DOHH2 (cell line): ENCODE data around the gene GPBAR1.

ENCODE experiments used
- EZH2phosphoT487 ChIP-seq: fragments of 200-600 bp; sonication (generic); IDR thresholded peaks from 2 replicates; pipeline ENCODE4 v1.6.1; 2017; ENCODE audit warnings: borderline replicate concordance, mild to moderate bottlenecking, antibody characterized with exemption, low read length, moderate library complexity, mixed read lengths
- TF ChIP-seq, protein P1 (sequence below): fragments of 200-600 bp; sonication (generic); IDR thresholded peaks from one replicate; pipeline ENCODE4 v1.5.1; 2014; ENCODE audit warnings: antibody characterized with exemption, mild to moderate bottlenecking, low read depth, low read length; ENCODE audit not compliant: poor library complexity, severe bottlenecking

DNA sequence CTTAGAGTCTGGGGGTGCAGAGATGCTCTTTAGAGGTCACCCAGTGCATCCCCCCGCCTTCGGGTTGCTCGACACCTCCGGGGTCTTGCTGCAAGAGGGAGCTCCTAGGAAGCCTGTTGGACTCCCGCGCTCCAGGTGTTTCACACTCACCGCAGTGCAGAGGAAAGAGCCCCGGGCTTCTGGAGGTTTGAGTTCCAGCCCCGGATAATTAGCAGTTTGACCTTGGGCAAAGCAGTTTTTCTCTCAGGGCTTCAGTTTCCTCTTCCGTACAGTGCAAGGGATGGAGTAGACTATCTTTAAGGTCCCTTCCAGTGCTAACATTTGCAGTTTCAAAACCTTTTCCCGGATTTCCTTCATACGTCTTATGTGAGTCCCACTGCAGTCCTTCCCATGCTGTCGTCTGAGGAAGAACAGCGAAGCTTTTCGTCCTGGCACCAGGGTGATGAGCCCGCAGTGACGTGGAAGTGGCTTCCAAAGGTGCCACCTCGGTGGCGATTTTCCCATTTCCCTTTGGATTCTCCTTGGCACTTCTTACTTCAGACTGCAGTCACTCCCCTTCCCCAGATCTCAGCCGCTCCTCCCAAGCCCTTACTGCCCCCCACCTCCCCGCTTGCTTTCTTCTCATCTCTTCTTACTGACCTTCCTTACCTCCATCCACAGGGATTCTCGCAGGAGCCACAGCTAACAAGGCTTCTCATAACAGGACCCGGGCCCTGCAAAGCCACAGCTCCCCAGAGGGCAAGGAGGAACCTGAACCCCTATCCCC is 10.1 kb downstream of the GPBAR1 start:
- TF ChIP-seq, protein P1, sequence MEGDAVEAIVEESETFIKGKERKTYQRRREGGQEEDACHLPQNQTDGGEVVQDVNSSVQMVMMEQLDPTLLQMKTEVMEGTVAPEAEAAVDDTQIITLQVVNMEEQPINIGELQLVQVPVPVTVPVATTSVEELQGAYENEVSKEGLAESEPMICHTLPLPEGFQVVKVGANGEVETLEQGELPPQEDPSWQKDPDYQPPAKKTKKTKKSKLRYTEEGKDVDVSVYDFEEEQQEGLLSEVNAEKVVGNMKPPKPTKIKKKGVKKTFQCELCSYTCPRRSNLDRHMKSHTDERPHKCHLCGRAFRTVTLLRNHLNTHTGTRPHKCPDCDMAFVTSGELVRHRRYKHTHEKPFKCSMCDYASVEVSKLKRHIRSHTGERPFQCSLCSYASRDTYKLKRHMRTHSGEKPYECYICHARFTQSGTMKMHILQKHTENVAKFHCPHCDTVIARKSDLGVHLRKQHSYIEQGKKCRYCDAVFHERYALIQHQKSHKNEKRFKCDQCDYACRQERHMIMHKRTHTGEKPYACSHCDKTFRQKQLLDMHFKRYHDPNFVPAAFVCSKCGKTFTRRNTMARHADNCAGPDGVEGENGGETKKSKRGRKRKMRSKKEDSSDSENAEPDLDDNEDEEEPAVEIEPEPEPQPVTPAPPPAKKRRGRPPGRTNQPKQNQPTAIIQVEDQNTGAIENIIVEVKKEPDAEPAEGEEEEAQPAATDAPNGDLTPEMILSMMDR: no peak
- no peak for TF ChIP-seq EZH2phosphoT487
